ENCODE measurements around the gene CCL16. TPM values are rescaled to one million over a fixed set of nuclear protein-coding genes. Genes with fewer than 3 reads are reported as not detected.

The CCL16 gene
- polyA plus RNA-seq, 1 donor from 2014 or later, result not detected

GRCh38 chr17:35968520-35969054 lies 12.7 kb downstream of the CCL16 start:
- no peak overlapping the region for H2AFZ ChIP-seq (ENCODE audit: low read depth, low read length)
- no peaks in the 10 kb centered on the region for H4K20me1 ChIP-seq (ENCODE audit: insufficient read depth)
- H3K9ac ChIP-seq (ENCODE audit: low read length), result no peak overlapping the region
- H3F3A ChIP-seq (ENCODE audit: insufficient read depth, low read length, poor library complexity, severe bottlenecking), result no peaks in the 10 kb centered on the region
- TF ChIP-seq TAF1 (IDR thresholded peaks at IDR 0.05; ENCODE audit: low read depth) (no peak), REST (IDR thresholded peaks at IDR 0.05; ENCODE audit: borderline replicate concordance) (no peak), POLR2AphosphoS5 (IDR thresholded peaks at IDR 0.05) (no peak), EP300 (conservative IDR thresholded peaks at IDR 0.05; ENCODE audit: poor library complexity, severe bottlenecking) (no peak), EZH2 (IDR thresholded peaks at IDR 0.05; ENCODE audit: borderline replicate concordance, insufficient read depth, low read length, poor library complexity, severe bottlenecking) (no peak), SMC3 (conservative IDR thresholded peaks at IDR 0.05; ENCODE audit: poor library complexity) (no peak), MXI1 (conservative IDR thresholded peaks at IDR 0.05; ENCODE audit: poor library complexity, severe bottlenecking) (no peak)
- TF ChIP-seq, protein P1, sequence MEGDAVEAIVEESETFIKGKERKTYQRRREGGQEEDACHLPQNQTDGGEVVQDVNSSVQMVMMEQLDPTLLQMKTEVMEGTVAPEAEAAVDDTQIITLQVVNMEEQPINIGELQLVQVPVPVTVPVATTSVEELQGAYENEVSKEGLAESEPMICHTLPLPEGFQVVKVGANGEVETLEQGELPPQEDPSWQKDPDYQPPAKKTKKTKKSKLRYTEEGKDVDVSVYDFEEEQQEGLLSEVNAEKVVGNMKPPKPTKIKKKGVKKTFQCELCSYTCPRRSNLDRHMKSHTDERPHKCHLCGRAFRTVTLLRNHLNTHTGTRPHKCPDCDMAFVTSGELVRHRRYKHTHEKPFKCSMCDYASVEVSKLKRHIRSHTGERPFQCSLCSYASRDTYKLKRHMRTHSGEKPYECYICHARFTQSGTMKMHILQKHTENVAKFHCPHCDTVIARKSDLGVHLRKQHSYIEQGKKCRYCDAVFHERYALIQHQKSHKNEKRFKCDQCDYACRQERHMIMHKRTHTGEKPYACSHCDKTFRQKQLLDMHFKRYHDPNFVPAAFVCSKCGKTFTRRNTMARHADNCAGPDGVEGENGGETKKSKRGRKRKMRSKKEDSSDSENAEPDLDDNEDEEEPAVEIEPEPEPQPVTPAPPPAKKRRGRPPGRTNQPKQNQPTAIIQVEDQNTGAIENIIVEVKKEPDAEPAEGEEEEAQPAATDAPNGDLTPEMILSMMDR (IDR thresholded peaks at IDR 0.05; ENCODE audit: poor library complexity, severe bottlenecking), result no peak
- H3K4me2 ChIP-seq (ENCODE audit: low read length), result no peak overlapping the region
- H3K27me3 ChIP-seq (ENCODE audit: insufficient read depth, low read depth, low read length), result no peaks in the 10 kb centered on the region
- H3K9me3 ChIP-seq (ENCODE audit: low read length), result no peaks in the 10 kb centered on the region
- H3K36me3 ChIP-seq (ENCODE audit: insufficient read depth, low read length), result no peaks in the 10 kb centered on the region
- H3K27ac ChIP-seq (ENCODE audit: low read length), result no peak overlapping the region
- H3K9me2 ChIP-seq (ENCODE audit: insufficient read depth, low read length), result no peaks in the 10 kb centered on the region
- no peak overlapping the region for H3K4me3 ChIP-seq (ENCODE audit: low read length)
- no peaks in the 10 kb centered on the region for H3K79me2 ChIP-seq (replicated peaks; ENCODE audit: insufficient read depth, low read length)

GRCh38 chr17:35965272-35965671 lies 16.0 kb downstream of the CCL16 start:
- TF ChIP-seq RAD21 (conservative IDR thresholded peaks at IDR 0.05), result no peak
- TF ChIP-seq EZH2 (IDR thresholded peaks at IDR 0.05; ENCODE audit: borderline replicate concordance, insufficient read depth, low read length, poor library complexity, severe bottlenecking), result no peak
- no peak for TF ChIP-seq REST (IDR thresholded peaks at IDR 0.05; ENCODE audit: borderline replicate concordance)
- no peak for TF ChIP-seq SMC3 (conservative IDR thresholded peaks at IDR 0.05; ENCODE audit: poor library complexity)
- TF ChIP-seq TAF1 (IDR thresholded peaks at IDR 0.05; ENCODE audit: low read depth), result no peak
- TF ChIP-seq, protein P1 (IDR thresholded peaks at IDR 0.05; ENCODE audit: poor library complexity, severe bottlenecking), result no peak
- TF ChIP-seq EP300 (conservative IDR thresholded peaks at IDR 0.05; ENCODE audit: poor library complexity, severe bottlenecking), result no peak
- TF ChIP-seq POLR2AphosphoS5 (IDR thresholded peaks at IDR 0.05), result no peak
- TF ChIP-seq MXI1 (conservative IDR thresholded peaks at IDR 0.05; ENCODE audit: poor library complexity, severe bottlenecking), result no peak
- no peak overlapping the region for H3K4me2 ChIP-seq (ENCODE audit: low read length)
- H3K9me3 ChIP-seq (ENCODE audit: low read length), result no peaks in the 10 kb centered on the region

More at GRCh38 chr17:35965272-35965671, 16.0 kb downstream of the CCL16 start:
- no peak overlapping the region for H2AFZ ChIP-seq (ENCODE audit: low read depth, low read length)
- no peaks in the 10 kb centered on the region for H3K9me2 ChIP-seq (ENCODE audit: insufficient read depth, low read length)
- H3K36me3 ChIP-seq (ENCODE audit: insufficient read depth, low read length), result no peaks in the 10 kb centered on the region
- H3K9ac ChIP-seq (ENCODE audit: low read length), result no peak overlapping the region
- no peak overlapping the region for H3K27ac ChIP-seq (ENCODE audit: low read length)
- no peaks in the 10 kb centered on the region for H4K20me1 ChIP-seq (ENCODE audit: insufficient read depth)
- no peaks in the 10 kb centered on the region for H3F3A ChIP-seq (ENCODE audit: insufficient read depth, low read length, poor library complexity, severe bottlenecking)
- no peaks in the 10 kb centered on the region for H3K27me3 ChIP-seq (ENCODE audit: insufficient read depth, low read depth, low read length)
- no peaks in the 10 kb centered on the region for H3K79me2 ChIP-seq (replicated peaks; ENCODE audit: insufficient read depth, low read length)
- H3K4me3 ChIP-seq (ENCODE audit: low read length), result no peak overlapping the region
